Activated CD4-positive, alpha-beta T cell treated with anti-CD3 and anti-CD28 coated beads, Interleukin-2, amount 10 ng/mL, durations not matched to agents 24 days and 14 days (primary cell): ENCODE results near the gene CALML3. TPM values are rescaled to one million over a fixed set of nuclear protein-coding genes. Genes with fewer than 3 reads are reported as not detected.

Experiments
- DNase-seq: peaks from one replicate; pipeline ENCODE4 v3.0.0; 2022
- H3K27ac Mint-ChIP-seq: one replicate; pipeline ENCODE4 v1.8.0; 2022; ENCODE audit warnings: mild to moderate bottlenecking, mixed read lengths
- H3K27me3 Mint-ChIP-seq: one replicate; pipeline ENCODE4 v1.8.0; 2022; ENCODE audit warnings: mixed read lengths
- H3K36me3 Mint-ChIP-seq: one replicate; pipeline ENCODE4 v1.8.0; 2022; ENCODE audit warnings: low read depth, mild to moderate bottlenecking, mixed read lengths
- H3K4me1 Mint-ChIP-seq: one replicate; pipeline ENCODE4 v1.8.0; 2021; ENCODE audit warnings: mixed read lengths
- H3K4me3 Mint-ChIP-seq: one replicate; pipeline ENCODE4 v1.8.0; 2022; ENCODE audit warnings: mild to moderate bottlenecking, moderate library complexity, mixed read lengths
- H3K9me3 Mint-ChIP-seq: one replicate; pipeline ENCODE4 v1.8.0; 2021; ENCODE audit warnings: mixed read lengths
- intact Hi-C: fragments of 100-400 bp; cut with micrococcal nuclease; formaldehyde crosslinking; loops from one replicate; pipeline ENCODE4 v1.15.1; 2023
- total RNA-seq: library from RNA; stranded (reverse); gene quantifications from 2 replicates; pipeline ENCODE4 v1.2.3, GENCODE V29; 2022

Gene CALML3
- total RNA-seq, 1 donor from 2014 or later = not detected

GRCh38 chr10:5485948-5486852, 38.6 kb upstream of the CALML3 start:
- DNase-seq = no peak
- H3K9me3 Mint-ChIP-seq = no peaks in the 10 kb centered on the region
- H3K36me3 Mint-ChIP-seq = no peaks in the 10 kb centered on the region
- no peak overlapping the region for H3K4me3 Mint-ChIP-seq
- peaks cover 3% of the 10 kb centered on the region for H3K27me3 Mint-ChIP-seq
- no peak overlapping the region for H3K27ac Mint-ChIP-seq
- intact Hi-C loops = no loop called here
- peaks cover 5% of the 10 kb centered on the region for H3K4me1 Mint-ChIP-seq

GRCh38 chr10:5486853-5487235, 37.9 kb upstream of the CALML3 start:
- H3K36me3 Mint-ChIP-seq = no peaks in the 10 kb centered on the region
- H3K27me3 Mint-ChIP-seq = peaks cover 3% of the 10 kb centered on the region
- intact Hi-C loops = no loop called here
- H3K9me3 Mint-ChIP-seq = no peaks in the 10 kb centered on the region
- H3K4me3 Mint-ChIP-seq = no peak overlapping the region
- H3K27ac Mint-ChIP-seq = no peak overlapping the region
- DNase-seq = no peak
- H3K4me1 Mint-ChIP-seq = peaks cover 5% of the 10 kb centered on the region

- peaks cover 9% of the 10 kb centered on the region for H3K9me3 Mint-ChIP-seq
- peaks cover 5% of the 10 kb centered on the region for H3K4me1 Mint-ChIP-seq
- no peak for DNase-seq
- H3K36me3 Mint-ChIP-seq = no peaks in the 10 kb centered on the region
- no peak overlapping the region for H3K4me3 Mint-ChIP-seq
- no peak overlapping the region for H3K27ac Mint-ChIP-seq
- intact Hi-C loops = no loop called here
- H3K27me3 Mint-ChIP-seq = peaks cover 3% of the 10 kb centered on the region
These were observed 36.2 kb upstream of the CALML3 start for GRCh38 chr10:5488272-5489161.

- Mint-ChIP-seq H3K9me3 (peaks cover 9% of the 10 kb centered on the region), H3K36me3 (no peaks in the 10 kb centered on the region), H3K4me3 (no peak overlapping the region), H3K27ac (no peak overlapping the region), H3K27me3 (peaks cover 3% of the 10 kb centered on the region), H3K4me1 (peaks cover 5% of the 10 kb centered on the region)
- no peak for DNase-seq
- intact Hi-C loops = no loop called here
These were observed 34.7 kb upstream of the CALML3 start for GRCh38 chr10:5490032-5490431.

- intact Hi-C loops = no loop called here
- H3K9me3 Mint-ChIP-seq = peaks cover 9% of the 10 kb centered on the region
- no peaks in the 10 kb centered on the region for H3K36me3 Mint-ChIP-seq
- no peak for DNase-seq
- H3K4me3 Mint-ChIP-seq = no peak overlapping the region
- peaks cover 3% of the 10 kb centered on the region for H3K27me3 Mint-ChIP-seq
- no peak overlapping the region for H3K27ac Mint-ChIP-seq
- peaks cover 5% of the 10 kb centered on the region for H3K4me1 Mint-ChIP-seq
These were observed 33.9 kb upstream of the CALML3 start for GRCh38 chr10:5490698-5491464.

- intact Hi-C loops = no loop called here
- Mint-ChIP-seq H3K4me1 (peaks cover 5% of the 10 kb centered on the region), H3K27me3 (peaks cover 3% of the 10 kb centered on the region), H3K9me3 (peaks cover 9% of the 10 kb centered on the region), H3K36me3 (no peaks in the 10 kb centered on the region), H3K27ac (no peak overlapping the region), H3K4me3 (no peak overlapping the region)
- no peak for DNase-seq
These were observed 33.3 kb upstream of the CALML3 start for GRCh38 chr10:5491477-5491876.

GRCh38 chr10:5492322-5492855, 32.4 kb upstream of the CALML3 start:
- no peak for DNase-seq
- peaks cover 9% of the 10 kb centered on the region for H3K9me3 Mint-ChIP-seq
- H3K4me1 Mint-ChIP-seq = peaks cover 3% of the 10 kb centered on the region
- H3K27ac Mint-ChIP-seq = no peak overlapping the region
- H3K36me3 Mint-ChIP-seq = no peaks in the 10 kb centered on the region
- intact Hi-C loops = no loop called here
- H3K27me3 Mint-ChIP-seq = no peaks in the 10 kb centered on the region
- no peak overlapping the region for H3K4me3 Mint-ChIP-seq

- peaks cover 9% of the 10 kb centered on the region for H3K9me3 Mint-ChIP-seq
- intact Hi-C loops = no loop called here
- no peaks in the 10 kb centered on the region for H3K27me3 Mint-ChIP-seq
- no peak overlapping the region for H3K27ac Mint-ChIP-seq
- H3K36me3 Mint-ChIP-seq = no peaks in the 10 kb centered on the region
- no peak overlapping the region for H3K4me3 Mint-ChIP-seq
- no peak for DNase-seq
- peaks cover 2% of the 10 kb centered on the region for H3K4me1 Mint-ChIP-seq
These were observed 31.7 kb upstream of the CALML3 start for GRCh38 chr10:5492929-5493576.

GRCh38 chr10:5493691-5494090, 31.1 kb upstream of the CALML3 start:
- intact Hi-C loops = no loop called here
- Mint-ChIP-seq H3K27me3 (no peaks in the 10 kb centered on the region), H3K4me1 (peaks cover 2% of the 10 kb centered on the region), H3K27ac (no peak overlapping the region), H3K9me3 (peaks cover 9% of the 10 kb centered on the region), H3K36me3 (no peaks in the 10 kb centered on the region), H3K4me3 (no peak overlapping the region)
- DNase-seq = no peak

GRCh38 chr10:5494611-5495010, 30.1 kb upstream of the CALML3 start:
- no peaks in the 10 kb centered on the region for H3K27me3 Mint-ChIP-seq
- H3K27ac Mint-ChIP-seq = no peak overlapping the region
- H3K4me3 Mint-ChIP-seq = no peak overlapping the region
- H3K9me3 Mint-ChIP-seq = peaks cover 9% of the 10 kb centered on the region
- DNase-seq = no peak
- H3K4me1 Mint-ChIP-seq = peaks cover 2% of the 10 kb centered on the region
- no peaks in the 10 kb centered on the region for H3K36me3 Mint-ChIP-seq
- intact Hi-C loops = no loop called here

- Mint-ChIP-seq H3K4me1 (no peaks in the 10 kb centered on the region), H3K9me3 (peaks cover 9% of the 10 kb centered on the region), H3K27me3 (peaks cover 6% of the 10 kb centered on the region), H3K36me3 (no peaks in the 10 kb centered on the region), H3K27ac (no peak overlapping the region), H3K4me3 (no peak overlapping the region)
- no peak for DNase-seq
- intact Hi-C loops = no loop called here
These were observed 28.2 kb upstream of the CALML3 start for GRCh38 chr10:5496261-5497250.

- DNase-seq = no peak
- H3K27ac Mint-ChIP-seq = no peak overlapping the region
- no peak overlapping the region for H3K4me3 Mint-ChIP-seq
- H3K9me3 Mint-ChIP-seq = peaks cover 7% of the 10 kb centered on the region
- peaks cover 6% of the 10 kb centered on the region for H3K27me3 Mint-ChIP-seq
- intact Hi-C loops = no loop called here
- H3K36me3 Mint-ChIP-seq = no peaks in the 10 kb centered on the region
- H3K4me1 Mint-ChIP-seq = no peaks in the 10 kb centered on the region
These were observed 27.5 kb upstream of the CALML3 start for GRCh38 chr10:5497289-5497688.
